T-helper 9 cell (primary cell): ENCODE results near the gene CCDC27.
"Not testable (repeated sequence)": the region's sequence is repeated elsewhere in the genome, so short reads cannot be mapped to it uniquely, and the experiment has no call there.

Source experiments
- DNase-seq: peaks from one replicate; pipeline ENCODE4 v3.0.0-alpha.2; 2020

Gene CCDC27

GRCh38 chr1:3738943-3739342 lies 13.3 kb upstream of the CCDC27 start:
- DNase-seq, result no peak

GRCh38 chr1:3740042-3740441 lies 12.2 kb upstream of the CCDC27 start:
- no peak for DNase-seq

GRCh38 chr1:3740752-3741151 lies 11.5 kb upstream of the CCDC27 start:
- DNase-seq, result no peak

GRCh38 chr1:3741566-3742438 lies 10.4 kb upstream of the CCDC27 start:
- DNase-seq, result no peak

- no peak for DNase-seq
These were observed 9.6 kb upstream of the CCDC27 start for GRCh38 chr1:3742439-3743298.

- DNase-seq, result no peak
These were observed 8.8 kb upstream of the CCDC27 start for GRCh38 chr1:3743421-3743820.

- DNase-seq, result no peak
These were observed 8.4 kb upstream of the CCDC27 start for GRCh38 chr1:3743826-3744225.

- DNase-seq, result no peak
These were observed 7.6 kb upstream of the CCDC27 start for GRCh38 chr1:3744646-3745045.

- DNase-seq, result no peak
These were observed 7.2 kb upstream of the CCDC27 start for GRCh38 chr1:3745071-3745470.

- DNase-seq, result peak; percentile 8
These were observed 6.5 kb upstream of the CCDC27 start for GRCh38 chr1:3745590-3746381.

- no peak for DNase-seq
These were observed 5.8 kb upstream of the CCDC27 start for GRCh38 chr1:3746389-3746829.

- peak; percentile 81 for DNase-seq
These were observed 5.3 kb upstream of the CCDC27 start for GRCh38 chr1:3746830-3747521.

GRCh38 chr1:3747522-3747848 lies 4.8 kb upstream of the CCDC27 start:
- no peak for DNase-seq

- no peak for DNase-seq
These were observed 4.3 kb upstream of the CCDC27 start for GRCh38 chr1:3747903-3748302.

GRCh38 chr1:3748316-3748900 lies 3.8 kb upstream of the CCDC27 start:
- not testable (repeated sequence) for DNase-seq

- DNase-seq, result no peak
These were observed 2.7 kb upstream of the CCDC27 start for GRCh38 chr1:3749512-3749911.

GRCh38 chr1:3750741-3751140 lies 1.5 kb upstream of the CCDC27 start:
- DNase-seq, result no peak

GRCh38 chr1:3753656-3754454 lies 1.6 kb downstream of the CCDC27 start:
- DNase-seq, result no peak

GRCh38 chr1:3756394-3756793 lies 4.1 kb downstream of the CCDC27 start:
- DNase-seq, result no peak

- no peak for DNase-seq
These were observed 6.9 kb downstream of the CCDC27 start for GRCh38 chr1:3759164-3759563.

GRCh38 chr1:3759796-3760195 lies 7.5 kb downstream of the CCDC27 start:
- DNase-seq, result no peak
